Measurements from ENCODE around the gene ZNF658.
"Not testable (repeated sequence)": the region's sequence is repeated elsewhere in the genome, so short reads cannot be mapped to it uniquely, and the experiment has no call there.

The ZNF658 gene

GRCh38 chr9:66900490-66901131 is at the start of gene ZNF658:
Gene ZNF658 (plus strand): TSS chr9:66900725. CDS start chr9:66903562, 2,837 bp downstream.
- H3K27ac ChIP-seq, H3K9ac ChIP-seq: not testable (repeated sequence)

GRCh38 chr9:66861732-66862131 is 38.8 kb upstream of the ZNF658 start:
- H3K36me3 ChIP-seq (ENCODE audit: control insufficient read depth, insufficient read depth, low read length); H3K79me2 ChIP-seq; H3K4me3 ChIP-seq (ENCODE audit: low read depth, low read length); H3K27ac ChIP-seq; H3K27me3 ChIP-seq (ENCODE audit: control insufficient read depth, insufficient read depth, low read length); H2AFZ ChIP-seq; H3K9ac ChIP-seq; H3K9me3 ChIP-seq (ENCODE audit: control insufficient read depth, low read length); H3K4me1 ChIP-seq; H3K4me2 ChIP-seq (ENCODE audit: low read length): not testable (repeated sequence)

More at GRCh38 chr9:66900490-66901131, at the start of gene ZNF658:
- H3K27me3 ChIP-seq (ENCODE audit: control insufficient read depth, insufficient read depth, low read length); H3K4me1 ChIP-seq; H3K79me2 ChIP-seq; H2AFZ ChIP-seq; H3K36me3 ChIP-seq (ENCODE audit: control insufficient read depth, insufficient read depth, low read length); H3K4me2 ChIP-seq (ENCODE audit: low read length); H3K9me3 ChIP-seq (ENCODE audit: control insufficient read depth, low read length): not testable (repeated sequence)
- peak within 1 kb of the TSS; percentile 46 for H3K4me3 ChIP-seq (ENCODE audit: low read depth, low read length)

- not testable (repeated sequence) for H3K4me1 ChIP-seq; H3K9ac ChIP-seq; H3K36me3 ChIP-seq (ENCODE audit: control insufficient read depth, insufficient read depth, low read length); H3K27me3 ChIP-seq (ENCODE audit: control insufficient read depth, insufficient read depth, low read length); H3K4me3 ChIP-seq (ENCODE audit: low read depth, low read length); H3K9me3 ChIP-seq (ENCODE audit: control insufficient read depth, low read length); H2AFZ ChIP-seq; H3K79me2 ChIP-seq; H3K27ac ChIP-seq; H3K4me2 ChIP-seq (ENCODE audit: low read length)
Measured at GRCh38 chr9:66868660-66869059, 31.9 kb upstream of the ZNF658 start.

GRCh38 chr9:66880605-66881004 is 19.9 kb upstream of the ZNF658 start:
- not testable (repeated sequence) for H3K9me3 ChIP-seq (ENCODE audit: control insufficient read depth, low read length); H3K9ac ChIP-seq; H2AFZ ChIP-seq; H3K4me2 ChIP-seq (ENCODE audit: low read length); H3K4me3 ChIP-seq (ENCODE audit: low read depth, low read length); H3K4me1 ChIP-seq; H3K27me3 ChIP-seq (ENCODE audit: control insufficient read depth, insufficient read depth, low read length); H3K79me2 ChIP-seq; H3K36me3 ChIP-seq (ENCODE audit: control insufficient read depth, insufficient read depth, low read length); H3K27ac ChIP-seq

- not testable (repeated sequence) for H3K4me1 ChIP-seq; H3K9ac ChIP-seq; H3K27ac ChIP-seq; H3K36me3 ChIP-seq (ENCODE audit: control insufficient read depth, insufficient read depth, low read length); H3K79me2 ChIP-seq; H3K4me3 ChIP-seq (ENCODE audit: low read depth, low read length); H3K27me3 ChIP-seq (ENCODE audit: control insufficient read depth, insufficient read depth, low read length); H3K9me3 ChIP-seq (ENCODE audit: control insufficient read depth, low read length); H2AFZ ChIP-seq; H3K4me2 ChIP-seq (ENCODE audit: low read length)
Measured at GRCh38 chr9:66881847-66882246, 18.7 kb upstream of the ZNF658 start.

GRCh38 chr9:66890334-66890733 is 10.2 kb upstream of the ZNF658 start:
- not testable (repeated sequence) for H3K4me2 ChIP-seq (ENCODE audit: low read length); H3K27me3 ChIP-seq (ENCODE audit: control insufficient read depth, insufficient read depth, low read length); H3K27ac ChIP-seq; H3K4me3 ChIP-seq (ENCODE audit: low read depth, low read length); H2AFZ ChIP-seq; H3K9me3 ChIP-seq (ENCODE audit: control insufficient read depth, low read length); H3K4me1 ChIP-seq; H3K9ac ChIP-seq; H3K79me2 ChIP-seq; H3K36me3 ChIP-seq (ENCODE audit: control insufficient read depth, insufficient read depth, low read length)

GRCh38 chr9:66901141-66901540 is 616 bp downstream of the ZNF658 start:
- not testable (repeated sequence) for H3K4me2 ChIP-seq (ENCODE audit: low read length); H3K27ac ChIP-seq; H3K79me2 ChIP-seq; H3K27me3 ChIP-seq (ENCODE audit: control insufficient read depth, insufficient read depth, low read length); H3K36me3 ChIP-seq (ENCODE audit: control insufficient read depth, insufficient read depth, low read length); H3K9ac ChIP-seq; H3K4me1 ChIP-seq; H3K9me3 ChIP-seq (ENCODE audit: control insufficient read depth, low read length); H2AFZ ChIP-seq
- peak overlapping the region; percentile 46 for H3K4me3 ChIP-seq (ENCODE audit: low read depth, low read length)

GRCh38 chr9:66909560-66909959 is 9.0 kb downstream of the ZNF658 start:
- not testable (repeated sequence) for H3K36me3 ChIP-seq (ENCODE audit: control insufficient read depth, insufficient read depth, low read length); H3K79me2 ChIP-seq; H2AFZ ChIP-seq; H3K4me2 ChIP-seq (ENCODE audit: low read length); H3K9me3 ChIP-seq (ENCODE audit: control insufficient read depth, low read length); H3K27ac ChIP-seq; H3K4me1 ChIP-seq; H3K27me3 ChIP-seq (ENCODE audit: control insufficient read depth, insufficient read depth, low read length); H3K4me3 ChIP-seq (ENCODE audit: low read depth, low read length); H3K9ac ChIP-seq

- H3K4me1 ChIP-seq; H3K4me2 ChIP-seq (ENCODE audit: low read length); H3K9me3 ChIP-seq (ENCODE audit: control insufficient read depth, low read length); H2AFZ ChIP-seq; H3K9ac ChIP-seq; H3K36me3 ChIP-seq (ENCODE audit: control insufficient read depth, insufficient read depth, low read length); H3K79me2 ChIP-seq; H3K4me3 ChIP-seq (ENCODE audit: low read depth, low read length); H3K27ac ChIP-seq; H3K27me3 ChIP-seq (ENCODE audit: control insufficient read depth, insufficient read depth, low read length): not testable (repeated sequence)
Measured at GRCh38 chr9:66920072-66920471, 19.5 kb downstream of the ZNF658 start.

- not testable (repeated sequence) for H3K4me2 ChIP-seq (ENCODE audit: low read length); H3K9ac ChIP-seq; H3K9me3 ChIP-seq (ENCODE audit: control insufficient read depth, low read length); H3K79me2 ChIP-seq; H2AFZ ChIP-seq; H3K4me3 ChIP-seq (ENCODE audit: low read depth, low read length); H3K27ac ChIP-seq; H3K27me3 ChIP-seq (ENCODE audit: control insufficient read depth, insufficient read depth, low read length); H3K4me1 ChIP-seq; H3K36me3 ChIP-seq (ENCODE audit: control insufficient read depth, insufficient read depth, low read length)
Measured at GRCh38 chr9:66936194-66936870, 35.8 kb downstream of the ZNF658 start.

- not testable (repeated sequence) for H3K4me1 ChIP-seq
Measured at GRCh38 chr9:66937662-66938061, 37.1 kb downstream of the ZNF658 start.

More at GRCh38 chr9:66937662-66938061, 37.1 kb downstream of the ZNF658 start:
- not testable (repeated sequence) for H3K36me3 ChIP-seq (ENCODE audit: control insufficient read depth, insufficient read depth, low read length); H3K4me2 ChIP-seq (ENCODE audit: low read length); H3K9ac ChIP-seq; H3K4me3 ChIP-seq (ENCODE audit: low read depth, low read length); H2AFZ ChIP-seq; H3K79me2 ChIP-seq; H3K9me3 ChIP-seq (ENCODE audit: control insufficient read depth, low read length); H3K27ac ChIP-seq; H3K27me3 ChIP-seq (ENCODE audit: control insufficient read depth, insufficient read depth, low read length)
